Cardiac muscle cell (in vitro differentiated cells and primary cell): ENCODE measurements around the gene MT1X. TPM values are rescaled to one million over a fixed set of nuclear protein-coding genes. Genes with fewer than 3 reads are reported as not detected.

Experiments used
- DNase-seq, 2 donors: peaks; one replicate each; pipeline versions ENCODE4 v3.0.0 to v3.0.0-alpha.2; 2010 to 2017; ENCODE audit warnings: low read depth in 1 of 2, low spot score in 1 of 2
- H3K27ac ChIP-seq: fragments of 200-600 bp; sonication (generic); 2 replicates; pipeline ENCODE4 v1.5.1; 2016
- H3K27me3 ChIP-seq: fragments of 200-600 bp; sonication (generic); 2 replicates; pipeline ENCODE4 v1.6.0; 2016; ENCODE audit warnings: control low read depth
- H3K36me3 ChIP-seq: fragments of 200-600 bp; sonication (generic); 2 replicates; pipeline ENCODE4 v1.5.1; 2016; ENCODE audit warnings: control low read depth
- H3K4me1 ChIP-seq: fragments of 200-600 bp; sonication (generic); 2 replicates; pipeline ENCODE4 v1.8.1; 2017; ENCODE audit warnings: low read depth, mild to moderate bottlenecking, mixed run types
- H3K4me3 ChIP-seq: fragments of 200-600 bp; sonication (generic); 2 replicates; pipeline ENCODE4 v1.5.1; 2016; ENCODE audit warnings: mild to moderate bottlenecking
- H3K9me3 ChIP-seq: fragments of 200-600 bp; sonication (generic); 2 replicates; pipeline ENCODE4 v1.5.1; 2017; ENCODE audit warnings: low read depth, mild to moderate bottlenecking, control low read depth
- polyA plus RNA-seq: library from polyadenylated mRNA; unstranded; fragments of >200 nt; fragmentation: Nextera tagmentation; extraction: Ambion mirVana; gene quantifications from 2 replicates; pipeline ENCODE4 v1.2.1, GENCODE V29; 2016
- total RNA-seq: library from RNA; depleted of rRNA; stranded (reverse); fragments of >200 nt; gene quantifications from 2 replicates; pipeline ENCODE4 v1.2.3, GENCODE V29; 2016
- TF ChIP-seq, protein P1 (sequence below): IDR thresholded peaks from 2 replicates; pipeline ENCODE4 v1.5.1; 2012; ENCODE audit warnings: low read depth, mild to moderate bottlenecking, low read length

Gene MT1X
- total and polyA plus RNA-seq, 2 experiments from 2014 or later, result 5.7 to 11.1 TPM

DNA sequence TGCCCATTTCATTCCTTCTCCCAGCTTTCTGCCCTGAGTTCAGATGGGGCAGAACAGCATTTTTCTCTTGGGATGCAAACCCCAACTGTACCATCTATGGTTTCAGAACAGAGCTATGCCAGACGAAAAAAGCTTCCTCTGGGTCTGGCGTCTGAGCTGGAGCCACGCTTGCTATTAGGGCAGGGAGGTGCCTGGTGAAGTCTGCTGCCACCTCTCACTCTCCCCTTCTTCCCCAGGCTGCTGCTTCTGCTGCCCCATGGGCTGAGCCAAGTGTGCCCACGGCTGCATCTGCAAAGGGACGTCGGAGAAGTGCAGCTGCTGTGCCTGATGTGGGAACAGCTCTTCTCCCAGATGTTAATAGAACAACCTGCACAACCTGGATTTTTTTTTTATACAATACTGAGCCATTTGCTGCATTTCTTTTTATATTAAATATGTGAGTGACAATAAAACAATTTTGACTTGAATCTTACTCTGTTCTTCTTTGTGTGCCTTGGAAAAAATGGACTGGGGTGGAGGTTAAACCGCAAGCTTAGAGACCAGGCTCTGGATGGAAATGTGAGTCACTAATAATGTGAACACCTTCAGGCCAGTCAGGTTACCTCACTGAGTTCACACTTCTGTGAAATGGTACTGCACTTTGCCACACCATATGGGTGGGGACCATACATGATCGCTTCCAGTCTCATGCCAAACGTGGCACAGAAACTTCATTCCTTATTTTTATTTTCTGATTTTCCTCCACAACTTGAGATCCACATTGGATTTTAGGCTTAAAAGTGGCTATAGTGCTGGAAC is 45.5 kb upstream of the MT1X start:
- peaks cover 100% of the 10 kb centered on the region for H3K27me3 ChIP-seq
- H3K36me3 ChIP-seq, result no peaks in the 10 kb centered on the region
- H3K27ac ChIP-seq, result no peak overlapping the region
- H3K9me3 ChIP-seq, result no peaks in the 10 kb centered on the region
- no peak overlapping the region for H3K4me3 ChIP-seq
- TF ChIP-seq, protein P1, sequence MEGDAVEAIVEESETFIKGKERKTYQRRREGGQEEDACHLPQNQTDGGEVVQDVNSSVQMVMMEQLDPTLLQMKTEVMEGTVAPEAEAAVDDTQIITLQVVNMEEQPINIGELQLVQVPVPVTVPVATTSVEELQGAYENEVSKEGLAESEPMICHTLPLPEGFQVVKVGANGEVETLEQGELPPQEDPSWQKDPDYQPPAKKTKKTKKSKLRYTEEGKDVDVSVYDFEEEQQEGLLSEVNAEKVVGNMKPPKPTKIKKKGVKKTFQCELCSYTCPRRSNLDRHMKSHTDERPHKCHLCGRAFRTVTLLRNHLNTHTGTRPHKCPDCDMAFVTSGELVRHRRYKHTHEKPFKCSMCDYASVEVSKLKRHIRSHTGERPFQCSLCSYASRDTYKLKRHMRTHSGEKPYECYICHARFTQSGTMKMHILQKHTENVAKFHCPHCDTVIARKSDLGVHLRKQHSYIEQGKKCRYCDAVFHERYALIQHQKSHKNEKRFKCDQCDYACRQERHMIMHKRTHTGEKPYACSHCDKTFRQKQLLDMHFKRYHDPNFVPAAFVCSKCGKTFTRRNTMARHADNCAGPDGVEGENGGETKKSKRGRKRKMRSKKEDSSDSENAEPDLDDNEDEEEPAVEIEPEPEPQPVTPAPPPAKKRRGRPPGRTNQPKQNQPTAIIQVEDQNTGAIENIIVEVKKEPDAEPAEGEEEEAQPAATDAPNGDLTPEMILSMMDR, result no peak
- DNase-seq, result no peak
- H3K4me1 ChIP-seq, result no peaks in the 10 kb centered on the region

DNA sequence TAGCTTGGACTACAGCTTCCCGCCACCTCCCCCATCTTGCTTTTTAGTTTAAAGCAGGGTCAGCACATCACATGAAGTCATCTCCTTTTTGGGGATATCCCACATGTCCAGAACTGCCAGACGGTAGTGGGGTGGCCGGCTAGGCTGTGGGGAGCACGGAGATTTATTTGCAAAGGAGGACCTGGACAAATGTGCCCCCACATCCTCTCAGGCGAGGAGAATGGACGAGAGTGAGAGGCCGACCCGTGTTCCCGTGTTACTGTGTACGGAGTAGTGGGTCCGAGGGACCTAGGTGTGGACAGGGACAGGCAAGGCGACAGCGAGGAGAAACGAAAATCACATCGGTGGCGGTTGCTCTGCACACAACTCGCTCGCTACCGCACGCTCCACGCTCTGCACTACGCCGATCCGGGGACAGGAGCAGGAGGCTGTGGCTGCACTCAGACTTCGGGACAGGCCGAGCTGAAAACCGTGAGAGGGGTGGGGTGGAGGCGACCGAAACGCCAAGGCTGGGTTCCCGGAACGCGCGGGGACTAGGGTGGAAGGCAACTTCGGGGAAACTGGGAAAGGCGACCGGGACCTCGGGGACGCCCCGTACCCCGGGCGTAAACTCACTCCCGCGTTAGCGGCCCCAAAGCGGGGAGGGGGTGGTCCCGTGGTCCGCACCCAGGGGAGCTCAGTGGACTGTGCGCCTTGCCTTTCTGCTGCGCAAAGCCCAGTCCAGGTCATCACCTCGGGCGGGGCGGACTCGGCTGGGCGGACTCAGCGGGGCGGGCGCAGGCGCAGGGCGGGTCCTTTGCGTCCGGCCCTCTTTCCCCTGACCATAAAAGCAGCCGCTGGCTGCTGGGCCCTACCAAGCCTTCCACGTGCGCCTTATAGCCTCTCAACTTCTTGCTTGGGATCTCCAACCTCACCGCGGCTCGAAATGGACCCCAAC is 44.2 kb upstream of the MT1X start, which contains the start of gene MT1A:
Gene MT1A, plus strand, starts transcription at position 853 of the 937 bp plus-strand sequence. Its CDS starts 73 bp downstream, at position 926.
- Histone ChIP-seq H3K27ac (no peak within 1 kb of the TSS), H3K4me3 (peak within 1 kb of the TSS; percentile 36), H3K9me3 (no peaks in the 10 kb centered on the region), H3K4me1 (no peaks in the 10 kb centered on the region), H3K27me3 (peaks cover 100% of the 10 kb centered on the region), H3K36me3 (no peaks in the 10 kb centered on the region)
- DNase-seq, result peak; percentile 65 to 69
- TF ChIP-seq, protein P1, result no peak

DNA sequence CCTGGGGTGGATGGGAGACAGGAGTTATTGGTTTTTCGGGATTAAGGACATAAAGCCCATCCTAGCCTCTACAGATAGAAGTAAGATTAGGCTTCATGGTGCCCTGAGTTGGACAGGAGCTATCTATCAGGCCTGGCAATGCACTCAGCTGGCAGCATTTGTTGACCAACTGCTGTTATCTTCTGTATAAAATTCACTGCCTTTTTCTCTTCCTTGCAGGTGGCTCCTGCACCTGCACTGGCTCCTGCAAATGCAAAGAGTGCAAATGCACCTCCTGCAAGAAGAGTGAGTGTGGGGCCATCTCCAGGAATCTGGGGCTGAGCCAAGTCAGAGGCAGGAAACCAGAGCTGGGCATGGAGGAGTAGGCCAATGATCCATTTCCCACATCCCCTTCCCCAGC is 43.2 kb upstream of the MT1X start:
- no peak for DNase-seq
- H3K27ac ChIP-seq, result no peak overlapping the region
- H3K4me1 ChIP-seq, result peaks cover 5% of the 10 kb centered on the region
- H3K36me3 ChIP-seq, result no peaks in the 10 kb centered on the region
- H3K27me3 ChIP-seq, result peaks cover 100% of the 10 kb centered on the region
- no peak overlapping the region for H3K4me3 ChIP-seq
- no peaks in the 10 kb centered on the region for H3K9me3 ChIP-seq
- TF ChIP-seq, protein P1, result no peak

DNA sequence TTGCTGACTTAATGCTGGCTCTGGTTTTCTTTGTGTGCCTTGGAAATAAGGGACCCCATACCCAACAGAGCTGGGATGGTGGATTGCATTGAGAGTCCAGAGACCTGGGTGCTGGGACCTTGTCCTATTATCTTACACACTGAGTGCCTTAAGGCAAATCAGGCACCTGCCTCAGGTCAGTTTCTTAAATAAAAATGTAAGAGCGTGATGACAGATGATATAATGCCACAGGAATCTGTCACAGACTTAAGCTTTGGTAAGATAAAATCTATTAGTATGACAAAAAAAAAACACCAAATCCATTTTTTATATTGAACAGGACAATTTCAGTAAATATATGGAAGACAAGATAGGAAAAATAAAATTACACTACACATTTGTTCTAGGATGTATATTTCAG is 42.2 kb upstream of the MT1X start:
- no peaks in the 10 kb centered on the region for H3K9me3 ChIP-seq
- no peak for DNase-seq
- H3K4me3 ChIP-seq, result no peak overlapping the region
- TF ChIP-seq, protein P1, result no peak
- no peaks in the 10 kb centered on the region for H3K36me3 ChIP-seq
- H3K27ac ChIP-seq, result no peak overlapping the region
- peaks cover 100% of the 10 kb centered on the region for H3K27me3 ChIP-seq
- peaks cover 5% of the 10 kb centered on the region for H3K4me1 ChIP-seq

DNA sequence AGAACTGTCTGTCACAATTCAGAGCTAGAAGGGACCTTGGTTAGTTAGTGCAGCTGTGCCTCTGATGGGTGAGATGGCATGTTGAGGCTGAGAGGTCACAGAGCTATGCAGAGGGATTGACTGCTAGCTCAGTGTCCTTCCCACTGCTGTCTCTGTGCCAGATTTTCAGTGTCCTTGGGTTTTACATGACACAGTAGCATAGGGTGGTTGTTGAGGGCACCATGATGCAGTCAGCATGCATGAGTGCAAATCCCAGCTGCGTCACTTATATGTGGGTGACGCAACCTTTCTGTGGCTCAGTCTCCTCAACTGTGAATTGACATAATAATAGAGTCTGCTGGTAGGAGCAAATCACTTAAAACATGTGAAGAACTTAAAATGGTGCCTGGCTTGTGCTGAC is 41.1 kb upstream of the MT1X start:
- H3K27ac ChIP-seq, result no peak overlapping the region
- TF ChIP-seq, protein P1, result no peak
- H3K27me3 ChIP-seq, result peaks cover 100% of the 10 kb centered on the region
- peaks cover 5% of the 10 kb centered on the region for H3K4me1 ChIP-seq
- H3K4me3 ChIP-seq, result no peak overlapping the region
- no peaks in the 10 kb centered on the region for H3K36me3 ChIP-seq
- no peak for DNase-seq
- no peaks in the 10 kb centered on the region for H3K9me3 ChIP-seq
